Endothelial cell of umbilical vein (primary cell): ENCODE measurements around the gene MED17. TPM values are rescaled to one million over a fixed set of nuclear protein-coding genes. Genes with fewer than 3 reads are reported as not detected.
"Not testable (repeated sequence)": the region's sequence is repeated elsewhere in the genome, so short reads cannot be mapped to it uniquely, and the experiment has no call there.

Experiments used
- BruUV-seq: library from RNA; stranded (reverse); fragments of 400-500 nt; replicated peaks from 2 replicates; lab custom pipeline; 2021; lab: Mats Ljungman, UMichigan
- CTCF ChIA-PET: fragments of 300-600, 350-600 bp; sonication (Branson Sonifier 250); formaldehyde crosslinking; loops from one replicate; lab custom pipeline; 2021; ENCODE audit warnings: antibody characterized with exemption, inconsistent platforms; lab: Charles Lee
- POLR2A ChIA-PET: fragments of 300-600, 350-600 bp; sonication (Branson Sonifier 250); formaldehyde crosslinking; loops from one replicate; lab custom pipeline; 2021; ENCODE audit warnings: antibody characterized with exemption, inconsistent platforms; lab: Charles Lee
- DNase-seq: peaks from one replicate; pipeline ENCODE4 v3.0.0-alpha.2; 2011; ENCODE audit warnings: low read depth, low spot score
- FAIRE-seq: peaks from 2 replicates; lab custom pipeline; 2011; peaks lifted over from hg19 to GRCh38; lab: Jason Lieb, UNC
- H2AFZ ChIP-seq: 2 replicates; pipeline ENCODE4 v1.6.0; 2012; ENCODE audit warnings: low read depth, low read length, control low read depth, inconsistent platforms
- H3K27ac ChIP-seq: 2 replicates; pipeline ENCODE4 v1.5.1; 2011; ENCODE audit warnings: low read depth, mild to moderate bottlenecking, control low read depth, low read length, moderate library complexity; ENCODE audit not compliant: insufficient read depth
- H3K27me3 ChIP-seq, 2 experiments: 2 replicates each; pipeline versions ENCODE4 v1.6.0 to v1.6.1; 2011; ENCODE audit warnings: low read length in 2 of 2, mixed read lengths in 1 of 2; ENCODE audit not compliant: control insufficient read depth in 2 of 2, insufficient read depth in 2 of 2
- H3K36me3 ChIP-seq, 2 experiments: 2 replicates in 1 of 2; 3 replicates in 1 of 2; pipeline ENCODE4 v1.5.1; 2011; ENCODE audit warnings: low read length in 2 of 2, mild to moderate bottlenecking in 1 of 2, moderate library complexity in 1 of 2; ENCODE audit not compliant: control insufficient read depth in 2 of 2, insufficient read depth in 2 of 2; ENCODE audit errors: extremely low read depth in 1 of 2
- H3K4me1 ChIP-seq: 3 replicates; pipeline ENCODE4 v1.5.1; 2011; ENCODE audit warnings: mild to moderate bottlenecking, low read length; ENCODE audit not compliant: control insufficient read depth, insufficient read depth; ENCODE audit errors: extremely low read depth
- H3K4me2 ChIP-seq: 2 replicates; pipeline ENCODE4 v1.6.1; 2011; ENCODE audit warnings: low read length, control low read depth, mixed read lengths; ENCODE audit not compliant: insufficient read depth
- H3K4me3 ChIP-seq, 3 experiments: fragments of 200-600 bp in 1 of 3; sonication (generic), shearing (Covaris generic) in 1 of 3; replicated peaks in 1 of 3; 2 replicates each; pipeline ENCODE4 v1.5.1; 2011 to 2016; ENCODE audit warnings: control low read depth in 3 of 3, low read length in 3 of 3, mild to moderate bottlenecking in 2 of 3, inconsistent platforms in 1 of 3, low read depth in 1 of 3, moderate library complexity in 1 of 3; ENCODE audit not compliant: insufficient read depth in 1 of 3
- H3K79me2 ChIP-seq: 2 replicates; pipeline ENCODE4 v1.6.0; 2012; ENCODE audit warnings: low read length, inconsistent platforms; ENCODE audit not compliant: control insufficient read depth, insufficient read depth
- H3K9ac ChIP-seq: replicated peaks from 2 replicates; pipeline ENCODE3; 2011; ENCODE audit warnings: low read length, control low read depth; ENCODE audit not compliant: insufficient read depth; ENCODE audit errors: extremely low read depth
- H3K9me1 ChIP-seq: replicated peaks from 3 replicates; pipeline ENCODE4 v1.6.0; 2011; ENCODE audit warnings: mild to moderate bottlenecking, low read length; ENCODE audit not compliant: control insufficient read depth, insufficient read depth; ENCODE audit errors: extremely low read depth
- H3K9me3 ChIP-seq: replicated peaks from 2 replicates; pipeline ENCODE4 v1.5.1; 2012; ENCODE audit warnings: low read length, inconsistent platforms; ENCODE audit not compliant: control insufficient read depth, insufficient read depth
- H4K20me1 ChIP-seq: replicated peaks from 2 replicates; pipeline ENCODE3; 2011; ENCODE audit warnings: mild to moderate bottlenecking, low read length; ENCODE audit not compliant: control insufficient read depth, insufficient read depth; ENCODE audit errors: extremely low read depth
- EZH2 ChIP-seq: IDR thresholded peaks from 2 replicates; pipeline ENCODE4 v1.6.1; 2012; ENCODE audit warnings: borderline replicate concordance, low read depth, mild to moderate bottlenecking, moderate library complexity, low read length, inconsistent platforms; ENCODE audit not compliant: severe bottlenecking
- FOS ChIP-seq: IDR thresholded peaks from 2 replicates; pipeline ENCODE4 v1.6.1; 2011; ENCODE audit warnings: mild to moderate bottlenecking, low read length, moderate library complexity, borderline replicate concordance; ENCODE audit not compliant: insufficient read depth
- POLR2A ChIP-seq: IDR thresholded peaks from 2 replicates; pipeline ENCODE4 v1.6.1; 2012; ENCODE audit warnings: low read depth, mild to moderate bottlenecking, control low read depth, low read length
- dilution Hi-C: fragments of 300-500 bp; cut with MboI; formaldehyde crosslinking; loops from one replicate; pipeline ENCODE4 v1.15.0; 2019; ENCODE audit warnings: low sequenced_read_pairs; ENCODE audit not compliant: extremely low pct_ligation_motif_present
- intact Hi-C: fragments of 100-400 bp; cut with micrococcal nuclease; formaldehyde crosslinking; loops from one replicate; pipeline ENCODE4 v1.10.0; 2022
- polyA plus RNA-seq, 4 experiments: library from polyadenylated mRNA; depleted of rRNA in 3 of 4; stranded (reverse) in 3 of 4; unstranded in 1 of 4; fragments of >200 nt; gene quantifications; 2 replicates each; pipeline versions ENCODE4 v1.2.1 to v1.2.3, GENCODE V29; 2011 to 2012; ENCODE audit warnings: missing spikeins in 1 of 4
- total RNA-seq: library from RNA; stranded (reverse); gene quantifications from 2 replicates; pipeline ENCODE4 v1.2.3, GENCODE V29; 2021
- TF ChIP-seq, protein P1 (sequence below), 2 donors: IDR thresholded peaks; 1 replicate in 1 of 2; 2 replicates in 1 of 2; pipeline ENCODE4 v1.5.1; 2011; ENCODE audit warnings: low read length in 2 of 2, mild to moderate bottlenecking in 2 of 2, moderate library complexity in 2 of 2, control low read depth in 1 of 2, inconsistent platforms in 1 of 2, low read depth in 1 of 2; ENCODE audit not compliant: insufficient read depth in 1 of 2; ENCODE audit errors: extremely low read depth in 1 of 2

Gene MED17
- total and polyA plus RNA-seq, 2 donors (not counting 3 experiments of a cell fraction or from before 2014, with no cell fraction given), result 11.3 to 40.6 TPM

DNA sequence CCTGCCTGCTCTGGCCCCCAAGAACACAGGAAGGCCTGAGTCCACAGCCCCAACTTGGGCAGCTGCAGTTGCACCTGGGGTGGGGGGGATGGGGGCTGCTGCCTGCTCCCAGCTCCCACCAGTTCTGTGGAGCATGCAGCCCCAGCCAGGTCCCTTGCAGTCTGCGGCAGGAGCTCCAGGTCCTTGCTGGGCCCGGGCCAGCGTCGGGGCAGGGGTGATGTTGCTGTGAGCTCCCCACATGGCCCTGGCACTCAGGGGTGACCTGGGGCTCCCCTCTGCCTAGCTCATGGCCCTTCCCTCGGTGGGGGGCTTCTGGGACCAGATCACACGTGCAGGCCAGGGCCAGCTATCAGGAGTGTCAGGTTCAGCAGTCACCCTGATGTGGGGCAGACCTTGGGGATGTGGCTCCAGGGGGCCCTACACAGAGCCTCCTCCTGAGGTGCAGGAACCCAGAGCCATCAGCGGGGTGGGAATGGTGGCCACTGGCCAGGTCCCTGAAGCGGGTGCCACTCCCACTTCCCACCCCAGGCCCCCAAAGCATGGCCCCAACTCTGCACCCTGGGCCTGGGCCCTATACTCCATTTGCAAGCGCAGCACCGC lies 10.4 kb upstream of the MED17 start:
- Histone ChIP-seq H3K79me2 (no peaks in the 10 kb centered on the region), H2AFZ (no peak overlapping the region), H3K4me1 (no peaks in the 10 kb centered on the region), H3K9me3 (no peaks in the 10 kb centered on the region), H3K9me1 (no peaks in the 10 kb centered on the region), H4K20me1 (no peaks in the 10 kb centered on the region), H3K9ac (no peak overlapping the region), H3K4me2 (no peak overlapping the region), H3K36me3 (no peaks in the 10 kb centered on the region), H3K27me3 (no peaks in the 10 kb centered on the region), H3K27ac (no peak overlapping the region), H3K4me3 (no peak overlapping the region)
- BruUV-seq, result no TSS peak
- intact Hi-C loops (no loop called here), dilution Hi-C loops (no loop called here)
- FAIRE-seq (no peak), DNase-seq (no peak)
- CTCF ChIA-PET, result interaction anchor here (1.4 to 2.7 kb wide), 2 partner anchors 10 kb away, joined by 5 to 8 read pairs; partner anchors contain the start of gene MED17
- POLR2A ChIA-PET, result no interaction called here
- TF ChIP-seq POLR2A (no peak), FOS (no peak), EZH2 (no peak)
- TF ChIP-seq, protein P1, sequence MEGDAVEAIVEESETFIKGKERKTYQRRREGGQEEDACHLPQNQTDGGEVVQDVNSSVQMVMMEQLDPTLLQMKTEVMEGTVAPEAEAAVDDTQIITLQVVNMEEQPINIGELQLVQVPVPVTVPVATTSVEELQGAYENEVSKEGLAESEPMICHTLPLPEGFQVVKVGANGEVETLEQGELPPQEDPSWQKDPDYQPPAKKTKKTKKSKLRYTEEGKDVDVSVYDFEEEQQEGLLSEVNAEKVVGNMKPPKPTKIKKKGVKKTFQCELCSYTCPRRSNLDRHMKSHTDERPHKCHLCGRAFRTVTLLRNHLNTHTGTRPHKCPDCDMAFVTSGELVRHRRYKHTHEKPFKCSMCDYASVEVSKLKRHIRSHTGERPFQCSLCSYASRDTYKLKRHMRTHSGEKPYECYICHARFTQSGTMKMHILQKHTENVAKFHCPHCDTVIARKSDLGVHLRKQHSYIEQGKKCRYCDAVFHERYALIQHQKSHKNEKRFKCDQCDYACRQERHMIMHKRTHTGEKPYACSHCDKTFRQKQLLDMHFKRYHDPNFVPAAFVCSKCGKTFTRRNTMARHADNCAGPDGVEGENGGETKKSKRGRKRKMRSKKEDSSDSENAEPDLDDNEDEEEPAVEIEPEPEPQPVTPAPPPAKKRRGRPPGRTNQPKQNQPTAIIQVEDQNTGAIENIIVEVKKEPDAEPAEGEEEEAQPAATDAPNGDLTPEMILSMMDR (IDR thresholded peaks at IDR 0.05; ENCODE audit: extremely low read depth in 1 of 2, insufficient read depth in 1 of 2, low read depth in 1 of 2, low read length in 2 of 2), result no peak

DNA sequence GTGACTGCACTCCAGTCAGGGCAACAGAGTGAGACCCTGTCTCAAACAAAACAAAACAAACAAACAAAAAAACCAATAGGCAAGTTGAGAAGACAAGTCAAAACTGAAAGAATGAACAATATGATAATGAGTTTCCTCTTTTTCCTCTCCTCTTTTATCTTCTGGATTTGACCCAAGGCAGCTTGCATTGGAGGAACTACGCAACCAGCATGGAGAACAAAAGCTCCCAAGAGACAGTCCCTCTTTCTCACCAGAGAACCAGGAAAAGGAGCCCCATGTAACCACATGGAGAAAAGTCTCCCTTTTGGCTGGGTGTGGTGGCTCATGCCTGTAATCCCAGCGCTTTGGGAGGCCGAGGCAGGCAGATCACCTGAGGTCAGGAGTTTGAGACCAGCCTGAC lies 9.5 kb upstream of the MED17 start:
- not testable (repeated sequence) for BruUV-seq

More for the DNA sequence above, 9.5 kb upstream of the MED17 start:
- H2AFZ ChIP-seq, H3K4me2 ChIP-seq, intact Hi-C loops, H4K20me1 ChIP-seq, H3K27me3 ChIP-seq, POLR2A ChIA-PET, H3K4me3 ChIP-seq, H3K9me3 ChIP-seq, H3K36me3 ChIP-seq, H3K4me1 ChIP-seq, H3K9me1 ChIP-seq, dilution Hi-C loops, FAIRE-seq, H3K9ac ChIP-seq, DNase-seq, H3K27ac ChIP-seq, H3K79me2 ChIP-seq: not testable (repeated sequence)
- CTCF ChIA-PET, result interaction anchor here (1.4 to 2.7 kb wide), 2 partner anchors 9 to 11 kb away, joined by 5 to 8 read pairs; partner anchors contain the start of gene MED17
